ENCODE measurements around the gene TPP2. TPM values are rescaled to one million over a fixed set of nuclear protein-coding genes. Genes with fewer than 3 reads are reported as not detected.

Gene TPP2
- total and polyA plus RNA-seq, 4 donors: 14.0 to 55.6 (median 22.4) TPM

DNA sequence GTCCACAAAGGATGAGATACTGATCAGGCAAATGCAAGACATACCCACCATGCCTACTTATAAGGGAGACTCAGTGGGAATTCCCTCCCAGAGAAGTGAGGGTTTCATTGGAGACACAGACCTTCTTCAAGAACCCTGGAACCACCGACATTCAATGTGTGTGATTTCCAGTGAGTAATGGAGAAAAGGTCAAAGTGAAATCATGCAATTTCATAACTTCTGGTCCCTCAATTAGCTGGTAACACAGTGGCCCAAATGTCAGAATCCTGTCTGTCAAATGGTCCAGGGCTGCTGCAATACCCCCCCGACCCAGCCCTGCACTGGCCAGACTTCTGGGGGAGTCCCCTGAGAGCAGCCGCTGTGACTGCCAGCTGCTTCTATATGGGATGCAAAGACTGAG, 102.7 kb downstream of the TPP2 start:
- TF ChIP-seq HNF4G (IDR thresholded peaks at IDR 0.05) (no peak), TAF1 (conservative IDR thresholded peaks at IDR 0.05) (no peak), FOXA1 (IDR thresholded peaks at IDR 0.05) (no peak), SP1 (IDR thresholded peaks at IDR 0.05) (no peak), EGR1 (IDR thresholded peaks at IDR 0.05; ENCODE audit: low read depth in 2 of 2) (no peak), ZBTB33 (IDR thresholded peaks at IDR 0.05) (no peak), HNF4A (conservative IDR thresholded peaks at IDR 0.05) (no peak), CTCF (IDR thresholded peaks at IDR 0.05; ENCODE audit: low read depth, low read length, missing input control) (no peak), YY1 (IDR thresholded peaks at IDR 0.05) (no peak), FOXA2 (IDR thresholded peaks at IDR 0.05) (no peak), NR2F2 (IDR thresholded peaks at IDR 0.05) (no peak), GABPA (IDR thresholded peaks at IDR 0.05 in 1 of 2, conservative IDR thresholded peaks at IDR 0.05 in 1 of 2) (no peak), RXRA (IDR thresholded peaks at IDR 0.05) (no peak), JUND (IDR thresholded peaks at IDR 0.05) (no peak), REST (IDR thresholded peaks at IDR 0.05) (no peak), RAD21 (IDR thresholded peaks at IDR 0.05) (no peak)
- TF ChIP-seq, protein P1, sequence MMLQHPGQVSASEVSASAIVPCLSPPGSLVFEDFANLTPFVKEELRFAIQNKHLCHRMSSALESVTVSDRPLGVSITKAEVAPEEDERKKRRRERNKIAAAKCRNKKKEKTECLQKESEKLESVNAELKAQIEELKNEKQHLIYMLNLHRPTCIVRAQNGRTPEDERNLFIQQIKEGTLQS (IDR thresholded peaks at IDR 0.05): no peak
- TF ChIP-seq, protein P2, sequence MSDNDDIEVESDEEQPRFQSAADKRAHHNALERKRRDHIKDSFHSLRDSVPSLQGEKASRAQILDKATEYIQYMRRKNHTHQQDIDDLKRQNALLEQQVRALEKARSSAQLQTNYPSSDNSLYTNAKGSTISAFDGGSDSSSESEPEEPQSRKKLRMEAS (IDR thresholded peaks at IDR 0.05): no peak
- H3K27me3 ChIP-seq (ENCODE audit: control insufficient read depth in 4 of 4, insufficient read depth in 4 of 4, low read length in 3 of 4): no peaks in the 10 kb centered on the region
- WGBS: 79% methylated on average over 3 of the region's 3 CpGs
- no peaks in the 10 kb centered on the region for H3K36me3 ChIP-seq (ENCODE audit: control insufficient read depth in 4 of 4, insufficient read depth in 3 of 4, low read depth in 1 of 4, low read length in 3 of 4)
- DNase-seq (ENCODE audit: low spot score): no peak
- H3K4me3 ChIP-seq (ENCODE audit: low read depth in 1 of 3, low read length in 3 of 3): no peak overlapping the region
- no peaks in the 10 kb centered on the region for H3K4me1 ChIP-seq (ENCODE audit: control insufficient read depth in 4 of 4, insufficient read depth in 4 of 4, low read length in 3 of 4)
- no peak overlapping the region for H3K9ac ChIP-seq (ENCODE audit: low read depth in 1 of 2, low read length in 2 of 2)
- no peak overlapping the region for H3K27ac ChIP-seq (ENCODE audit: low read depth in 1 of 2, low read length in 2 of 2)
- peaks cover 0 to 6% (median 5%) of the 10 kb centered on the region in 4 donors for H3K9me3 ChIP-seq (ENCODE audit: control insufficient read depth in 4 of 4, low read length in 3 of 4)

Measured in liver (tissue), 9 donors.